Measurements from ENCODE around the gene KCNA3.
A peak's percentile ranks its signal among the peaks of the same experiment; 100 is the strongest.

KCNA3 gene

GRCh38 chr1:110674337-110675059 is at the start of gene KCNA3:
KCNA3 (minus strand) TSS chr1:110674940; CDS start chr1:110674809, 131 bp downstream.
- no peak for DNase-seq (ENCODE audit: low read depth in 2 of 2)

GRCh38 chr1:110722807-110723206 is 48.1 kb upstream of the KCNA3 start:
- no peak for DNase-seq (ENCODE audit: low read depth in 2 of 2)

GRCh38 chr1:110719908-110720307 is 45.2 kb upstream of the KCNA3 start:
- DNase-seq (ENCODE audit: low read depth in 2 of 2), result no peak

GRCh38 chr1:110718452-110718851 is 43.7 kb upstream of the KCNA3 start:
- no peak for DNase-seq (ENCODE audit: low read depth in 2 of 2)

GRCh38 chr1:110717179-110717578 is 42.4 kb upstream of the KCNA3 start:
- no peak for DNase-seq (ENCODE audit: low read depth in 2 of 2)

DNA sequence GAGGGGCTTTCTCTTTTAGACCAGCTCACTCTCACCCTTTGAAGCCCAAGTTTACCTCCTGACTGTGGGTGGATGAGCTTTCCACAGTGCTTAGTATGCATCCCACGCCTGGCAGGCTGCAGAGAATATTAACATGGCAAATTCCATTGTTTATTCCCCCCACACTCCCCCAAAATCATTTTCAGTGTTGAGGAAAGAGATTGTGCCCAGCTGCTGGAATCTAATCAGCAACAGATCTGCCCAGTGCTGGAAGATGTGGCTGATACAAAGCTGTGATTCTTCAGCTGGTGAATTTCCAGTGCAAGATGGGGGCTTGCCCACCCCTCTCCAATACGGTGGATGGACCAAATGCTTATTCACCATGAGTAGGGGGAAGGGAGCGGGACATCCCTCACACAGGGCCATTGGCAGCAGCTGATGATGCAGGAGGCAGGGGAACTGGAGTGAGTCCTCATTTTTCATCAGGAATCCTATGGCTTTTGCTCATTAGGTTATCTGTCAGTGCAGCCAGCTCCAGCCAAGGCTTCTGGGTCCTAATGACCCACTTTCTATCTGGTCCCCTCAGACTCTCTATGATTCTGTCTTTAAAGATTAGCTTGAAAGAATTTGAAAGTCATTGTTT is 39.7 kb upstream of the KCNA3 start:
- DNase-seq (ENCODE audit: low read depth in 2 of 2), result no peak

DNA sequence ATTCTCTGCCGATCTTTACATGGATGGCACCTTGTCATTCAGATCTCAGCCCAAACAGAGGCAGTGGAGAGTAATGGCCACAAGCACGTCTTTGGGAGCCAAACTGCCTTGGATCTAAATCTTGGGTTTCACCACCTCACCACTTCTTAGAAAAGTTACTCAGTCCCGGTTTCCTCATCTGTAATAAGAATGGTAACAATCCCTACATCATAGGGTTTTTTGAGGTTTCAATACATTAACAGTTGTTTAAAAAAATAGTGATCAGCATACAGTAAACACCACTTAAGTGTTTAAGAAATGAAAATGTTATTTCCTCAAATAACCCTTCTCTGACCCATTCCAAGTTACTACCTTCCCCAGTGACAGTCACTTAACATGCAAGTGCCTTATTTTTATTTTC is 38.5 kb upstream of the KCNA3 start:
- no peak for DNase-seq (ENCODE audit: low read depth in 2 of 2)

DNA sequence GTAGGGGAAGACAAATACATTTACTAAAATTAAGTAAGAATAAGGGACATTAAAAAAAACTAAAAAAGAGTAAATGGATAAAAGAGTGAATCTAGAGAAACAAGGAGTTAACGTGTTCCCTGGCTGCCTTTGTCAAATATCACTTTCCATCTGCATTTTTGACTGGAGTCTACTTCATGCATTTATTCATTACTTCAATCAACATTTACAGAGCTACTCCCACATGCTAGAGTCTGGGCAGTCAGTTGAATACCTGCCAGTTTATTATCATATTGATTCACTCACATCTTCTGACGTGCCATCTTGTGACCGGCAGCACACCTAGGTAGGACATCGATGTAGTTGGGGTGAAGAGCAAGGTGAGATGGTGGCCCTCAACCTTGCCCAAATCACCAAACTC is 35.6 kb upstream of the KCNA3 start:
- DNase-seq (ENCODE audit: low read depth in 2 of 2), result no peak

DNA sequence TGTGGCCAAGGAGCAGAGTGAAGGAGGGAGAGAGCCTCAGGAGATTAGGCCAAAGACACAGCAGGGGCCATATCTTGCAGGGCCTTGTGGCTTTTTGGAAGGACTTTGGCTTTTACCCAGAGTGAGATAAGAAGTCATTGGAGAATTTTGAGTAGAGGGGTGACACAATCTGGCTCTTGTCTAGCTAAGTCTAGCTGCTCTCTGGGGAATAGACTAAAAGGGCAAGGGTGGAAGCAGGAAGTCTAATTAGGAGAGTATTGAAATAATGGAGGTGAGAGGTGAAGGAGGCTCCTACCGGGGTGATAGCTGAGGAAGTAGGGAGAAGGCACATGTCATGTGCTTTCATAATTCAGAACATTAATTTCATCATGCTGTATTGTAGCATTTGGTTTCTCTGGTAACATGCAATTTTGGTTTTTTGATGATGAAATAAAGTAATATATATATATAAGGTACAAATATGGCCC is 34.3 kb upstream of the KCNA3 start:
- no peak for DNase-seq (ENCODE audit: low read depth in 2 of 2)

- DNase-seq (ENCODE audit: low read depth in 2 of 2), result no peak
These were observed 32.5 kb upstream of the KCNA3 start for GRCh38 chr1:110707232-110707631.

GRCh38 chr1:110706621-110707020 is 31.9 kb upstream of the KCNA3 start:
- no peak for DNase-seq (ENCODE audit: low read depth in 2 of 2)

- no peak for DNase-seq (ENCODE audit: low read depth in 2 of 2)
These were observed 27.5 kb upstream of the KCNA3 start for GRCh38 chr1:110702260-110702659.

DNA sequence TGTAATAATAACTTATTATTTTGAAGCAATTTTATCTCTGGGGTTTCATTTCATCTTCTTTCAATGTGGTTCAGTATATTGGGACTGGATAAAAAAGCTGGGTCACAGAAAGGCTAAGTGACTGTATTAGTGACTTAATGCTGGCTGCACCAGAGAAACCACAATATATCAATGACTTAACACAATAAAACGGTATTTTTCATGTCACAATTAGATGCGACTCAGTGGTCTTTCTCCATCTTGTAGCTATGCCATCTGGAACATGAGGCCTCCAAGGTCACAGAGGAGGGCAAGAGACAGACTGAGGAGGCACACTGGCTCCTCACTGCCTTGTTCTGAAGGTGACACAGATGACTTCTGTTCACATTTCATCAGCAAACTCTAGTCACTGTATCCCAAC is 26.0 kb upstream of the KCNA3 start:
- no peak for DNase-seq (ENCODE audit: low read depth in 2 of 2)

DNA sequence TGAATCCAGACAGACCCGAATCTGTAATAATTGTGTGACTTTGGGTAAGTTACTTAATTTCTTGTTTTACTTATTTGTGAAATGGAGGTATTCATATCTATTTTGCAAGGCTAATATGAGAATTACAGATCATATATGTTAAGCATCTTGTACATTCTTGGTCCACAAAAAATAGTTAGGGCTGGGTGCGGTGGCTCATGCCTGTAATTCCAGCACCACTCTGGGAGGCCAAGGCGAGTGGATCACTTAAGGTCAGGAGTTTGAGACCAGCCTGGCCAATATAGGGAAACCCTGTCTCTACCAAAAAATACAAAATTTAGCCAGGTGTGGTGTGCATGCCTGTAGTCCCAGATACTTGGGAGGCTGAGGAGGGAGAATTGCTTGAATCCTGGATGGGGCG is 22.9 kb upstream of the KCNA3 start:
- no peak for DNase-seq (ENCODE audit: low read depth in 2 of 2)

GRCh38 chr1:110696818-110697217 is 22.1 kb upstream of the KCNA3 start:
- DNase-seq (ENCODE audit: low read depth in 2 of 2), result no peak

GRCh38 chr1:110690709-110691365 is 16.1 kb upstream of the KCNA3 start:
- no peak for DNase-seq (ENCODE audit: low read depth in 2 of 2)

DNA sequence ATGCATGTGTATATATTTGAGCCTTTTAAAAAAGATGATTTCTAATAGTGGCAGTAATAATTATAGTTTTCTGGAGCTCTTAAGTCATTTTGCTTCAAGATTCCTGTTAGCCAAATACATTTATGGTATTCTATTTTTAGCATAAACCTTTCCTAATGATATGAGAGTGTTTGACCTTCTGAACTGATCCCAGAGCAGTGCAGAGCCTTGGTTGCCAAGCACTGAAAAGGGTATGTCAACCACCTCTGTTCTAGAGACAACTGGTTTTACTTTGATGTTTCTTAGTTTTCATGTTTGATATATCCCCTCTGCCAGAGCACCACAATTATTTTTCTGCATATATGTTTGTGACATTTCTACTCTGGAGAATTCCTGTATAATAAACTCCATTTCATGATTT is 15.1 kb upstream of the KCNA3 start:
- DNase-seq (ENCODE audit: low read depth in 2 of 2), result no peak

DNA sequence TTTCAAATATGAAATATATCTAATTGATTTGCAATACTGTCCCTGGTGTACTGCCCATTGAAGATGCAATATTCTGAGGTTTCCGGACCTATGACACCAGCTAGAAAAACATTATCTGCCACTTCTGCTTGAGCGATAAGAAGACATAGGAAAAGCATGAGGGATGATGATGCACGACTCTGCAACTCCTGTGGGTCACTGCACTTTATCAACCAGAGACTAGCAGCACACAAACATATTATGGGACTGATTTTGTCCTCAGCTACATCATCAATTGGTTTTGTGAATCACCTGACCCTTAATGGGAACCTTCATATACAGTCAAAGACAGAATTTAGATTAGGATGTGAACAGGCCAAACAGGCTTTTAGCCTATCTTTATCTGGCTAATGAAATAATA is 13.8 kb upstream of the KCNA3 start:
- DNase-seq (ENCODE audit: low read depth in 2 of 2), result no peak

DNA sequence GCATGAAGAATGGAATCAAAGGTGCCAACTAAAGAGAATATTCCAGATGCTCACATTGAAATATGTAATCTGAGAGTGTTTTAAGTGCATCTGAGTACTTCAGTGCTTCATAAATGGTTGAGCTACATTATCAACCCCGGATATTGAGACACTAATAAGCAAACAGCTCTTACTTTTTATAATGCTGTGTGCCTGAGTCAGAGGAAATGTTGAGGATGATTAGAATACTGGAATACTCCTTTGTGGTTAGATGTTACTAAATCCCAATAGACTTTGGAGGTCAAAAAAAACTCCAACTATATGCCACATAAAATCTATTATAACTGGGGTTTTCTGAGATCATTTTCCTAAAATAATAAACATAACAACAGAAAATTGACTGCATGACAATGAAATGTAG is 12.5 kb upstream of the KCNA3 start:
- peak; percentile 9 to 13 for DNase-seq (ENCODE audit: low read depth in 2 of 2)

DNA sequence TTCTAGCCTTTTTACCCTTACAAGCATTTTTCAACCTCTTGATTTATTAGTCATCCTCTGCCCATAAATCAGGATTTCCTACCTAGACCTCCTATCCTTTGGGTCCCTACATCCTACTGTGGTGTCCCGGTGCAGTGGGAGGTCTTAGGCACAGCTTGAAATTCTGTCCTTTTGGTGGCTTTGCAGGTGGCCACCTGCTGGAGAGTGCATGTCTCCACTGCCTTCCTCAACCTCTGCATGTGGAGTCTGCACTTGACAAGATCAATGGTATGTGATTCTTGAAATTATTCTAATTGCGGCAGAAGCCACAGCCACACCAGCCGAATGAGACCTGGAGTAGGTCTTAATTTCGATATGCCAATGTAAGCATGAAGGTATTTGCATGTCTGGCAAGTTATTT is 11.4 kb upstream of the KCNA3 start:
- DNase-seq (ENCODE audit: low read depth in 2 of 2), result no peak

DNA sequence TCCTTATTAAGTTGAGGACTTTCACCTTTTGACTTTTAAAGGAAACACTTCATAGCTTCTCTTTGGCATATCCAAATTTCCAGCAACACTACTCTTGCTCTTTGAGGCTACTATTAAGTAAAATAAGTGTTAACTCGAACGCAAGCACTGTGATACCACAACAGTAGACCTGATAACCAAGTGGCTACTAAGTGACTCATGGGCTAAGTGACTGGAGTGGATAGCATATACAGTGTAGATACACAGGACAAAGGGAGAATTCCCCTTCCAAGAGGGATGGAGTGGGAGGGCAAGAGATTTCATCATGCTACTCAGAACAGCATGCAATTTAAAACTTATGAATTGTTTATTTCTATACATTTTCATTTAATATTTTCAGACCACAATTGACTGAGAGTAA is 9.8 kb upstream of the KCNA3 start:
- no peak for DNase-seq (ENCODE audit: low read depth in 2 of 2)

DNA sequence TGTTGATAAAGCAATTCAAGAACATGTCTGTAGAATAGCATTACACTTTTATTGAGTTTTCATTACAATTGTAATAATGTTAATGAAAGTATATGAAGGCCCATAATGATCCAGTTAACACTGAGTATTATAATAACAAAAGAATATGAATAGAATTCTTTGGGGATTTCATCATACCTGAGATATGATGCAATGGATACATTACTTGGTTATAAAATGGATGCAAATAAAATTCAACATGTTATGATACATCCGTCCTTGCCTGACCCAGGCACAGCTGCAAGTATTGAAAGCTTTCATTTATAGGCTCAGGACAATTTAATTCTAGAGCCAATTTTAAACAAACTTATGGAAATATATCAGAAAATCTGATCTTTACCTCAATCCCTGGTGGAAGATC is 8.2 kb upstream of the KCNA3 start:
- DNase-seq (ENCODE audit: low read depth in 2 of 2), result no peak
